H1 (cell line): ENCODE results near the gene NFAM1. TPM values are rescaled to one million over a fixed set of nuclear protein-coding genes. Genes with fewer than 3 reads are reported as not detected.

Source experiments
- CHD2 ChIP-seq: IDR thresholded peaks from 2 replicates; pipeline ENCODE4 v1.6.1; 2012; ENCODE audit warnings: low read length, improper control_type of control experiment
- CHD7 ChIP-seq: fragments of 300-600 bp; sonication (generic); IDR thresholded peaks from 2 replicates; pipeline ENCODE4 v1.7.1; 2012; ENCODE audit warnings: low read length, moderate library complexity, mild to moderate bottlenecking, inconsistent platforms; ENCODE audit not compliant: insufficient replicate concordance
- polyA plus RNA-seq, 7 experiments: library from polyadenylated mRNA; depleted of rRNA in 3 of 7; stranded (reverse) in 5 of 7; unstranded in 2 of 7; fragments of >200 nt in 5 of 7; fragments of 200-250 nt in 2 of 7; gene quantifications; 1 replicate in 5 of 7; 2 replicates in 1 of 7; 4 replicates in 1 of 7; pipeline versions ENCODE4 v1.2.1 to v1.2.3, GENCODE V29; 2011 to 2013; ENCODE audit warnings: missing spikeins in 2 of 7, mixed read lengths in 2 of 7
- total RNA-seq: library from RNA; stranded (reverse); fragmentation: NEBNext Ultra II Directional; extraction: Animal tissue kit (Norgen Biotek cat#: 25700); gene quantifications from 2 replicates; pipeline ENCODE4 v1.2.1, GENCODE V29; 2021

The NFAM1 gene
- total and polyA plus RNA-seq, 2 of the 8 experiments (the other 6 are each of a cell fraction or from before 2014, with no cell fraction given), result 0.62 to 0.73 TPM

- TF ChIP-seq CHD7, result no peak
- no peak for TF ChIP-seq CHD2
Measured at GRCh38 chr22:42410708-42411107, 21.5 kb downstream of the NFAM1 start (continued).
